Neural crest cell (in vitro differentiated cells): Measurements from ENCODE around the gene PRKCD. TPM values are rescaled to one million over a fixed set of nuclear protein-coding genes. Genes with fewer than 3 reads are reported as not detected.

Experiments
- DNase-seq: peaks from one replicate; pipeline ENCODE4 v3.0.0; 2021; ENCODE audit warnings: low read depth, mixed read lengths, low spot score
- H3K27ac Mint-ChIP-seq: one replicate; pipeline ENCODE4 v1.8.0; 2021; ENCODE audit warnings: mild to moderate bottlenecking, mixed read lengths; ENCODE audit not compliant: unreplicated experiment
- H3K27me3 Mint-ChIP-seq: 2 replicates; pipeline ENCODE4 v1.8.0; 2021; ENCODE audit warnings: low read depth, mild to moderate bottlenecking, mixed read lengths
- H3K36me3 Mint-ChIP-seq: 2 replicates; pipeline ENCODE4 v1.8.0; 2021; ENCODE audit warnings: low read depth, mild to moderate bottlenecking, mixed read lengths
- H3K4me1 Mint-ChIP-seq: 2 replicates; pipeline ENCODE4 v1.8.0; 2021; ENCODE audit warnings: mixed read lengths
- H3K4me3 Mint-ChIP-seq: one replicate; pipeline ENCODE4 v1.8.0; 2021; ENCODE audit warnings: mild to moderate bottlenecking, mixed read lengths
- H3K9me3 Mint-ChIP-seq: 2 replicates; pipeline ENCODE4 v1.8.0; 2021; ENCODE audit warnings: mixed read lengths
- total RNA-seq: library from RNA; stranded (reverse); gene quantifications from 2 replicates; pipeline ENCODE4 v1.2.1, GENCODE V29; 2021
- TF ChIP-seq, protein P1 (sequence below): fragments of 200-600 bp; sonication (generic); conservative IDR thresholded peaks from 2 replicates; pipeline ENCODE4 v1.5.0; 2021; ENCODE audit warnings: antibody characterized with exemption, mild to moderate bottlenecking

Gene PRKCD
- total RNA-seq, 1 donor from 2014 or later, result 10.8 TPM

DNA sequence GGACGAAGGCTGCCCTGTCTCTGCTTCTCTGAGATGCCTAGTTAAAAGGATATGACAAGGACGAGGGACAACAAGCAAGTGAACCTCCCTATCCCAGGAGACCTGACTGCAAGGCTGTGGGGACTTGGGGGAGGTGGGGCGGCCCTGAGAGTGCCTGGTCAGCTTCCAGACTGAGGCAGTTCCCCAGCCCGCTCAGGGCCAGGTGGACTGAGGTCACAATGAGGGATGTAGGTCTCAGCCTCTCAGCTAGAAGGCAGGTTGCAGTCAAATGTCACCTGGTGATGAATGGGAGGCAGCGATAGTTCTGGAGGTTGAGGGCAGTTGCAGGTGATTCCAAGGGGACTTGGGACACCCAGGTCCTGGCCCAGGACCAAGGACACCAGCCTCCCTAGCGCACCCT lies 64.2 kb downstream of the PRKCD start:
- DNase-seq, result no peak
- peaks cover 14% of the 10 kb centered on the region for H3K36me3 Mint-ChIP-seq
- H3K4me3 Mint-ChIP-seq, result no peak overlapping the region
- H3K9me3 Mint-ChIP-seq, result no peaks in the 10 kb centered on the region
- peaks cover 22% of the 10 kb centered on the region for H3K4me1 Mint-ChIP-seq
- TF ChIP-seq, protein P1, sequence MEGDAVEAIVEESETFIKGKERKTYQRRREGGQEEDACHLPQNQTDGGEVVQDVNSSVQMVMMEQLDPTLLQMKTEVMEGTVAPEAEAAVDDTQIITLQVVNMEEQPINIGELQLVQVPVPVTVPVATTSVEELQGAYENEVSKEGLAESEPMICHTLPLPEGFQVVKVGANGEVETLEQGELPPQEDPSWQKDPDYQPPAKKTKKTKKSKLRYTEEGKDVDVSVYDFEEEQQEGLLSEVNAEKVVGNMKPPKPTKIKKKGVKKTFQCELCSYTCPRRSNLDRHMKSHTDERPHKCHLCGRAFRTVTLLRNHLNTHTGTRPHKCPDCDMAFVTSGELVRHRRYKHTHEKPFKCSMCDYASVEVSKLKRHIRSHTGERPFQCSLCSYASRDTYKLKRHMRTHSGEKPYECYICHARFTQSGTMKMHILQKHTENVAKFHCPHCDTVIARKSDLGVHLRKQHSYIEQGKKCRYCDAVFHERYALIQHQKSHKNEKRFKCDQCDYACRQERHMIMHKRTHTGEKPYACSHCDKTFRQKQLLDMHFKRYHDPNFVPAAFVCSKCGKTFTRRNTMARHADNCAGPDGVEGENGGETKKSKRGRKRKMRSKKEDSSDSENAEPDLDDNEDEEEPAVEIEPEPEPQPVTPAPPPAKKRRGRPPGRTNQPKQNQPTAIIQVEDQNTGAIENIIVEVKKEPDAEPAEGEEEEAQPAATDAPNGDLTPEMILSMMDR, result no peak
- no peak overlapping the region for H3K27ac Mint-ChIP-seq
- H3K27me3 Mint-ChIP-seq, result peaks cover 3% of the 10 kb centered on the region

DNA sequence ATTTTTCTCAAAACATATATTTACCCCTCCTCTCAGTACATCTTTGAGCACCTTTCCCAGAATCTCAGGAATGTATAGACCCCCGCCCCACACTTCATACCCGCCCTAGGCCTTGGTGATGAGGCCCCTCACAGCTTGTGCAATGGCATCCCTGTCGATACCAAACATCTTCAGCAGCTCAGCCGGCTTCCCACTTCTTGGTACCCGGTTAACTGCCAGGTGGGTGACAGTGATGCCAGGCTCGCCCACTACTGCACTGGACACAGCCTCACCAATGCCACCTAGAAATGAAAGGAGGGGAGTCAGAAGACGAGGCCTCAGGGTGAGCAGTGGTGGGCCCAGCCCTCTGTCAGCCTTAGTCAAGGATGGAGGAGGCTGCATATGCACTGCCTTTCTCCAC lies 64.6 kb downstream of the PRKCD start:
- Mint-ChIP-seq H3K4me1 (peaks cover 21% of the 10 kb centered on the region), H3K9me3 (no peaks in the 10 kb centered on the region), H3K27ac (no peak overlapping the region), H3K36me3 (peaks cover 14% of the 10 kb centered on the region), H3K27me3 (peaks cover 3% of the 10 kb centered on the region), H3K4me3 (no peak overlapping the region)
- DNase-seq, result no peak
- TF ChIP-seq, protein P1, result no peak

DNA sequence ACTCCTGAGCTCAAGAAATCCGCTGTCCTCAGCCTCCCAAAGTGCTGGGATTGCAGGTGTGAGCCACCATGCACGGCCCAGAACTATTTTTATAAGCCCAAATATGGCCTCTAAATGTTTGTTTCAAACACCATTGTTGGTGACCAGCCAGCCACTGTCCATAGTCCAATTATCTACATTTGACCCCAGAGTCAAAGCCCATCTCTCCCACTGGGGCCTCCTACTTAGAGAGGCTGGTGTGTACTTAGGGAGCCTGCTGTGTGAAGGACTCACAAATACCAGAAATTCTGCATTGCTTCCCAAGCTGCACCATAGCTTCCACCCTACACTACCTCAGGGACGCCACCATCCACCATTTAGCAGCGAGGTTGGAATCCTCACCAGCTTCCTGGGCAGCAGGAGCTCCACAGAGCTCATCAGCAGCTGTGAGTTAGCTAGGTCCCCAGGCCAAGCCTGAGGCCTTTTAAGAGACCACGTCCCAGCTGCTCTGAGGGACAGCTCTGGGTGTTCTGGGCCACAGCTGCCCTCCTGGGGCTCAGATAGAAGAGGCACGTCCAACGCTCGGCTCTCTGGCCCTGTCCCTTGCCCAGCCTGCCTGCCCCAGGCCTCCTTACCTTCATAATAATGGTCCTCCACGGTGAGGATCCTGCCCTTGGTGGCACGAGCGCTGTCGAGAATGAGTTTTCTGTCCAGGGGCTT lies 65.3 kb downstream of the PRKCD start:
- TF ChIP-seq, protein P1, result no peak
- Mint-ChIP-seq H3K36me3 (peaks cover 14% of the 10 kb centered on the region), H3K27ac (no peak overlapping the region), H3K4me1 (peaks cover 21% of the 10 kb centered on the region), H3K27me3 (peaks cover 3% of the 10 kb centered on the region), H3K4me3 (no peak overlapping the region), H3K9me3 (no peaks in the 10 kb centered on the region)
- no peak for DNase-seq

DNA sequence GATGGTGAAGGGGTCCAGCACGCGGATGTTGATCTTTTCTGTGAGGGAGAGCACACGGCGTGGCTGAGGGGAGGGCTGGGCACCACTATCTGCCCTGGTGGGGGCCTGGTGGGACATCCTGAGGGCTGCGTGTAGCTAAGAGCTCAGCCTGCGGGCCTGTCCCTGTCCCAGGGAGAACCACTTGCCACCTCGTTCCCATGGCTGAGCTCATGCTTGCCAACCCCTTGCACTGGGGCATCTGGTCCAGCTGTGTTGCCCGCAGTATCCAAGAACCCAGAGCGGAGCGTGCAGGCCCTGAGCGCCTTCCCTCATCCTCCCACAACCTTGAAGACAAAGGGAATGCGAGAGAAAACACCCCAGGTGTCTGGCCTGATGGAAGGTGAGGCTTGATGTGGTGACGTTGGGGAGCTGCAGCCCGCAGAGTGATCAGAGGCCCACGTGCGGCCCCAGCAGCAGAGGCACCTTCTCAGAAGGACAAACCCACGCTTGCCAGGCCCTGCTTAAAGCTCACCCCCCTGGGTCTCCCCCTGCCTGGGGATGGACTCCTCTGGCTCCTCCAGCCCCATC lies 65.9 kb downstream of the PRKCD start:
- H3K36me3 Mint-ChIP-seq, result peaks cover 11% of the 10 kb centered on the region
- H3K4me1 Mint-ChIP-seq, result peaks cover 17% of the 10 kb centered on the region
- no peak overlapping the region for H3K4me3 Mint-ChIP-seq
- H3K27me3 Mint-ChIP-seq, result peaks cover 3% of the 10 kb centered on the region
- TF ChIP-seq, protein P1, result no peak
- no peak for DNase-seq
- no peak overlapping the region for H3K27ac Mint-ChIP-seq
- H3K9me3 Mint-ChIP-seq, result no peaks in the 10 kb centered on the region

DNA sequence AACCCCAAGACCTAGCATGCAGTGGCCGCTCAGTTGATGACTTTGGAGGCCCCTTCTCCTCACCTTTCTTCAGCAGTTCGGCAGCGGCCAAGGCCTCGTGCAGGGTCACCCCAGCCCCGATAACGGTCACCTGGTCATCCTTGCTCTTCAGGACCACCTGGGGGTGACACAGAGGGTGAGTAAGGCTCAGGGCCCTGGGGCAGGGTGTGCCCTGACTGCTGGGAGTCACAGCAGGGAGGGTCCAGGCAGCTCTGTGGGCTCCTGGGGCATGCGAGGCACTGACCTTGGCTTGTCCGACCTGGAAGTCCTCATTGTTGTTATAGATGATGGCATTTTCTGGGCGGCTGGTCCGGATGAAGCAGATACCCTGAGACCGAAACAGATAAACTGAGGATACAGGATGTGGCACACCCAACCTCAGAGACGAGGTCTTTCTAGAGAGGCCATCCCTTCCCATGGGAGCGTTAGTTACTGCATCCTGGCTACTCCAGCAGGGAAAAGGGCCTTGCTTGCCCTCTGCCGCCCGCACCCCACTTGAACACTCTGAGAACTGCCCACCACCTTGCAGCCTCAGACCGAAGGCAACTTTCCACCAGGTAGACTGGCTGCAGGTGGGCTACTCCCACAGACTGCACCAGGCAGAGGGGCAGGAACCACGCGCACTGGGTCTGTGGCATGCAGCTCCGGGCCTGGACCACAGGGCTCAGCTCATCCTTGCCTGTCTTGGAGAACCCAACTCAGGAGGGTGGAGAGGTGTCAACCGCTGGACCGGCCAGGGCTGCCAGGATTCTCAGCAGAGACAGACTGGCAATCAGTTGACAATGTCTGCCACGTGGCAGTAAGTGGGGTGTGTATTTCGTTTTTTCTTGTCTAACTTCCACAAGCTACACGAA lies 67.2 kb downstream of the PRKCD start:
- Mint-ChIP-seq H3K4me3 (no peak overlapping the region), H3K36me3 (peaks cover 5% of the 10 kb centered on the region), H3K27ac (no peak overlapping the region), H3K4me1 (peaks cover 6% of the 10 kb centered on the region), H3K27me3 (no peaks in the 10 kb centered on the region), H3K9me3 (no peaks in the 10 kb centered on the region)
- DNase-seq, result no peak
- TF ChIP-seq, protein P1, result no peak
